ENCODE measurements around the gene ARHGAP22.

DNA sequence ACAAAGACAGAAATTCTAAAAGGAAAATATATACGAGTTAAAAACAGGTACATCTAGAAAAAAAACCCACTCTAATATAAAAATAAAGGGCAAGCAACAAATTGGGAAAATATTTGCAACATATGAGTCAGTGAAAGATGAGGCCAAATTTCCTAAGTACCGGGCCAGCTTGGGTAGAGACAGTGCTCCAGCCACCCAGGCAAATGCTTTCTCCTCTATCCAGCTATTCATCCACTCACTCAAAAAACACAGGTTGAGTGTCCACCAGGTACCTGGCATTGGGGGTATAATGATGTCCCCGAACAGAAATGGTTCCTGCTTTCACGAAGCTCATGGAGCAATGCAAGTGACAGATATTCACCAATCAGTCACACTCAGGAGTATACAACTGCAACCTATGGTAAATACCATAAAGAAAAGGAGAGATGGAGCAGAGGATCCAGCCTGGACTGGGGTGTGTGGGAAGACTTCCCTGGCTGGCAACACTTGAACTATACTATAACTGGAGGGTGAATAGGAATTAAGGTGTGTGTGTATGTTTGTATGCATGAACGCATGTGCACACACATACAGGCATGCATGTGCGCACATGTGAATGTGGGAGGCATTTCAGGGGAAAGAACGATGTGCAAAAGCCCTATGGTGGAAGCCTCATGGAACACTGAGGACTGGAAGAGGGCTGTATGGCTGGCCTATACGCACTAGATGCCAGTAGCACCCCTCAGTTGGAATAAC, 2.3 kb downstream of the ARHGAP22 start:
- TF ChIP-seq TAF1 (IDR thresholded peaks at IDR 0.05; ENCODE audit: borderline replicate concordance, insufficient read depth, low read length): no peak
- no peak for TF ChIP-seq POLR2AphosphoS5 (IDR thresholded peaks at IDR 0.05; ENCODE audit: low read depth, low read length)
- TF ChIP-seq, protein P1, sequence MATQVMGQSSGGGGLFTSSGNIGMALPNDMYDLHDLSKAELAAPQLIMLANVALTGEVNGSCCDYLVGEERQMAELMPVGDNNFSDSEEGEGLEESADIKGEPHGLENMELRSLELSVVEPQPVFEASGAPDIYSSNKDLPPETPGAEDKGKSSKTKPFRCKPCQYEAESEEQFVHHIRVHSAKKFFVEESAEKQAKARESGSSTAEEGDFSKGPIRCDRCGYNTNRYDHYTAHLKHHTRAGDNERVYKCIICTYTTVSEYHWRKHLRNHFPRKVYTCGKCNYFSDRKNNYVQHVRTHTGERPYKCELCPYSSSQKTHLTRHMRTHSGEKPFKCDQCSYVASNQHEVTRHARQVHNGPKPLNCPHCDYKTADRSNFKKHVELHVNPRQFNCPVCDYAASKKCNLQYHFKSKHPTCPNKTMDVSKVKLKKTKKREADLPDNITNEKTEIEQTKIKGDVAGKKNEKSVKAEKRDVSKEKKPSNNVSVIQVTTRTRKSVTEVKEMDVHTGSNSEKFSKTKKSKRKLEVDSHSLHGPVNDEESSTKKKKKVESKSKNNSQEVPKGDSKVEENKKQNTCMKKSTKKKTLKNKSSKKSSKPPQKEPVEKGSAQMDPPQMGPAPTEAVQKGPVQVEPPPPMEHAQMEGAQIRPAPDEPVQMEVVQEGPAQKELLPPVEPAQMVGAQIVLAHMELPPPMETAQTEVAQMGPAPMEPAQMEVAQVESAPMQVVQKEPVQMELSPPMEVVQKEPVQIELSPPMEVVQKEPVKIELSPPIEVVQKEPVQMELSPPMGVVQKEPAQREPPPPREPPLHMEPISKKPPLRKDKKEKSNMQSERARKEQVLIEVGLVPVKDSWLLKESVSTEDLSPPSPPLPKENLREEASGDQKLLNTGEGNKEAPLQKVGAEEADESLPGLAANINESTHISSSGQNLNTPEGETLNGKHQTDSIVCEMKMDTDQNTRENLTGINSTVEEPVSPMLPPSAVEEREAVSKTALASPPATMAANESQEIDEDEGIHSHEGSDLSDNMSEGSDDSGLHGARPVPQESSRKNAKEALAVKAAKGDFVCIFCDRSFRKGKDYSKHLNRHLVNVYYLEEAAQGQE (IDR thresholded peaks at IDR 0.05; ENCODE audit: insufficient read depth in 1 of 2, low read depth in 2 of 2, low read length in 2 of 2): no peak
- no peak for TF ChIP-seq FOXP2 (optimal IDR thresholded peaks at IDR 0.05; ENCODE audit: borderline replicate concordance, extremely low read depth, extremely low read length, insufficient read depth)
- no peak for TF ChIP-seq SIN3A (IDR thresholded peaks at IDR 0.05; ENCODE audit: borderline replicate concordance, insufficient read depth, low read length)

Measured in PFSK-1 (cell line).